Measurements from ENCODE around the gene TOMM40. TPM values are rescaled to one million over a fixed set of nuclear protein-coding genes. Genes with fewer than 3 reads are reported as not detected.

The TOMM40 gene
- total and polyA plus RNA-seq, 2 of the 13 experiments (the other 11 are each of a cell fraction or from before 2014, with no cell fraction given): 72.0 to 110 TPM

- DNase-seq (ENCODE audit: low spot score) (no peak), ATAC-seq (no peak), FAIRE-seq (no peak)
- H3K9me3 ChIP-seq (ENCODE audit: low read length): no peaks in the 10 kb centered on the region
- H3K4me2 ChIP-seq (ENCODE audit: low read depth, low read length): no peak overlapping the region
- ChIA-PET CTCF (ENCODE audit: low intra/inter-chr PET ratio, low total read pairs) (no interaction called here), POLR2A (no interaction called here)
- in situ Hi-C loops (cut with HindIII; ENCODE audit: extremely low pct_ligation_motif_present, low pct_unique_long_range_greater_than_20kb): no loop called here
- H3K9ac ChIP-seq (ENCODE audit: insufficient read depth, low read depth, low read length): no peak overlapping the region
- TF ChIP-seq ZNF333 (CRISPR knock-in tag; IDR thresholded peaks at IDR 0.05; ENCODE audit: borderline replicate concordance): no peak
- no peak for TF ChIP-seq NFE2L2 (IDR thresholded peaks at IDR 0.05; ENCODE audit: low read length)
- no peak for TF ChIP-seq NFAT5 (CRISPR knock-in tag; IDR thresholded peaks at IDR 0.05)
- no peak for TF ChIP-seq ZNF549 (CRISPR knock-in tag; IDR thresholded peaks at IDR 0.05)
- TF ChIP-seq PRMT3 (CRISPR knock-in tag; IDR thresholded peaks at IDR 0.05; ENCODE audit: borderline replicate concordance, low read depth): no peak
- no peak for TF ChIP-seq RERE (CRISPR knock-in tag; IDR thresholded peaks at IDR 0.05; ENCODE audit: low read depth)
- TF ChIP-seq ZNF337 (CRISPR knock-in tag; IDR thresholded peaks at IDR 0.05; ENCODE audit: borderline replicate concordance, low read depth): no peak
- no peak for TF ChIP-seq ZNF234 (CRISPR knock-in tag; conservative IDR thresholded peaks at IDR 0.05)
- 93% methylated on average over 5 of the region's 5 CpGs for WGBS (ENCODE audit: low lambda C conversion rate)
- no TSS peak for BruUV-seq (replicated peaks)
- H2AFZ ChIP-seq (ENCODE audit: low read length): no peak overlapping the region
- no peak overlapping the region for H3K27ac ChIP-seq (ENCODE audit: extremely low read length, insufficient read depth, low read length)
- H3K79me2 ChIP-seq (ENCODE audit: insufficient read depth, low read length): no peaks in the 10 kb centered on the region
- intact Hi-C loops (cut with micrococcal nuclease; ENCODE audit: unreplicated experiment): no loop called here
- peaks cover 38 to 71% of the 10 kb centered on the region in 2 experiments for H3K36me3 ChIP-seq (replicated peaks in 1 of 2; ENCODE audit: control insufficient read depth in 1 of 2, insufficient read depth in 2 of 2, low read length in 2 of 2)
- peaks cover 15% of the 10 kb centered on the region for H3K4me1 ChIP-seq (ENCODE audit: insufficient read depth, low read length)
- no peaks in the 10 kb centered on the region for H3K27me3 ChIP-seq (ENCODE audit: control insufficient read depth in 1 of 2, insufficient read depth in 2 of 2, low read length in 2 of 2)
- no peak overlapping the region for H3K4me3 ChIP-seq (replicated peaks in 1 of 3; ENCODE audit: insufficient read depth in 1 of 3, low read depth in 2 of 3, low read length in 3 of 3)
- H4K20me1 ChIP-seq (ENCODE audit: insufficient read depth, low read length): no peaks in the 10 kb centered on the region
Observed at GRCh38 chr19:44876930-44877535, 14.0 kb upstream of the TOMM40 start.

All from HepG2 (cell line).